Left ventricle myocardium inferior (tissue), 1 donor: ENCODE results near the gene TMC4. TPM values are rescaled to one million over a fixed set of nuclear protein-coding genes. Genes with fewer than 3 reads are reported as not detected.

Experiments used
- DNase-seq: peaks from one replicate; pipeline ENCODE4 v3.0.0-alpha.2; 2020
- H3K27ac ChIP-seq: fragments of 200-600 bp; replicated peaks from 2 replicates; pipeline ENCODE4 v1.8.0; 2021
- H3K27me3 ChIP-seq: fragments of 200-600 bp; 2 replicates; pipeline ENCODE4 v1.8.0; 2021; ENCODE audit warnings: low read depth
- H3K36me3 ChIP-seq: fragments of 200-600 bp; 2 replicates; pipeline ENCODE4 v1.8.0; 2021
- H3K4me1 ChIP-seq: fragments of 200-600 bp; 2 replicates; pipeline ENCODE4 v1.8.0; 2021
- H3K4me3 ChIP-seq: fragments of 200-600 bp; 2 replicates; pipeline ENCODE4 v1.8.0; 2021; ENCODE audit warnings: mild to moderate bottlenecking, moderate library complexity
- H3K9me3 ChIP-seq: fragments of 200-600 bp; replicated peaks from 2 replicates; pipeline ENCODE4 v1.8.0; 2021
- intact Hi-C: fragments of 100-400 bp; cut with micrococcal nuclease; formaldehyde crosslinking; loops from one replicate; pipeline ENCODE4 v1.11.0; 2022
- total RNA-seq: library from RNA; stranded (reverse); fragmentation: NEBNext Ultra II Directional; extraction: Animal tissue kit (Norgen Biotek cat#: 25700); gene quantifications from one replicate; pipeline ENCODE4 v1.2.1, GENCODE V29; 2021
- TF ChIP-seq, protein P1 (sequence below): fragments of 200-600 bp; IDR thresholded peaks from 2 replicates; pipeline ENCODE4 v1.8.0; 2021; ENCODE audit warnings: antibody characterized with exemption, mild to moderate bottlenecking, borderline replicate concordance
- donor health status: DM: no; HTN: yes; CAD: no; lungs with severe emphysema.

Gene TMC4
- total RNA-seq, 1 donor from 2014 or later = 2.2 TPM

DNA sequence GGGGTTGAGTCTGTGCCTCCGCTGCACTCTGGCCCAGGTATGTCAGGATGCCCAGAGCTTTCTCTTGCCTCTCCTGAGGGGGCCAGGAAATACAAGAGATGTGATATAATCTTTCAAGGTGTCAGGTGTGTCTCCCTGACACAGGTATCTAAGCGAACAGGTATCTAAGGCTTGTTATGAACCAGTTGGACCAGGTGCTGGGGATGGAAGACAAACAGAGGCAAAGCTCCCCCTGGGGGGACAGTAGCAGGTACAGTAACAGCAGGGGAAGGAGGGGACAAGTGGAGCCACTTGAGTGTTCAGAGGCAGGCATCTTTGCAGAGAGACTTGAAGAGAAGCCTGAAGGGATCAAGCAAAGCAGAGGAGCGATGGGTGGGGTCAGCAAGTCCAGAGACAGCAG is 16.0 kb downstream of the TMC4 start:
- no peak for DNase-seq
- TF ChIP-seq, protein P1, sequence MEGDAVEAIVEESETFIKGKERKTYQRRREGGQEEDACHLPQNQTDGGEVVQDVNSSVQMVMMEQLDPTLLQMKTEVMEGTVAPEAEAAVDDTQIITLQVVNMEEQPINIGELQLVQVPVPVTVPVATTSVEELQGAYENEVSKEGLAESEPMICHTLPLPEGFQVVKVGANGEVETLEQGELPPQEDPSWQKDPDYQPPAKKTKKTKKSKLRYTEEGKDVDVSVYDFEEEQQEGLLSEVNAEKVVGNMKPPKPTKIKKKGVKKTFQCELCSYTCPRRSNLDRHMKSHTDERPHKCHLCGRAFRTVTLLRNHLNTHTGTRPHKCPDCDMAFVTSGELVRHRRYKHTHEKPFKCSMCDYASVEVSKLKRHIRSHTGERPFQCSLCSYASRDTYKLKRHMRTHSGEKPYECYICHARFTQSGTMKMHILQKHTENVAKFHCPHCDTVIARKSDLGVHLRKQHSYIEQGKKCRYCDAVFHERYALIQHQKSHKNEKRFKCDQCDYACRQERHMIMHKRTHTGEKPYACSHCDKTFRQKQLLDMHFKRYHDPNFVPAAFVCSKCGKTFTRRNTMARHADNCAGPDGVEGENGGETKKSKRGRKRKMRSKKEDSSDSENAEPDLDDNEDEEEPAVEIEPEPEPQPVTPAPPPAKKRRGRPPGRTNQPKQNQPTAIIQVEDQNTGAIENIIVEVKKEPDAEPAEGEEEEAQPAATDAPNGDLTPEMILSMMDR = no peak
- Histone ChIP-seq H3K36me3 (peaks cover 63% of the 10 kb centered on the region), H3K4me1 (peaks cover 41% of the 10 kb centered on the region), H3K27ac (no peak overlapping the region), H3K4me3 (no peak overlapping the region), H3K9me3 (no peaks in the 10 kb centered on the region), H3K27me3 (no peaks in the 10 kb centered on the region)
- intact Hi-C loops = no loop called here

DNA sequence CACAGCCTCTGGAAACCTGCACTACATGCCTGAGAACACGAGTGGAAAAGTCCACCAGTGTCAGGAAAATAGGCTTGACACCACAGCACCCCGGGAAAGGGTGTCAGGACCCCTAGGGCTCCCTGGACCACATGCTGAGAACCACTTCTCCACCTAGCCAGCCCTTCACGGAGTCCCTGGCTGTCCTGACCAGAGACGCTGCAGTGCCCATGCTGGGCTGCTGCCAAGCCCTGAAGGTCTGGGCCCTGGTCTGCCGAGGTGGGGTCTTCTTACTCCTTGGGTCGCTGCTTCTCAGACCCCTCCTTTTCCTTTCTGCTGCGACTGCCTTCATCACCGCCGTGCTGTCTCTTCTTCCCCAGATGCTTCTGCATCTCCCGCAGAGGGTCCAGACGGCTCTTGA is 16.5 kb downstream of the TMC4 start:
- H3K27ac ChIP-seq = no peak overlapping the region
- H3K27me3 ChIP-seq = no peaks in the 10 kb centered on the region
- H3K9me3 ChIP-seq = no peaks in the 10 kb centered on the region
- H3K36me3 ChIP-seq = peaks cover 68% of the 10 kb centered on the region
- no peak overlapping the region for H3K4me3 ChIP-seq
- H3K4me1 ChIP-seq = peaks cover 38% of the 10 kb centered on the region
- no peak for DNase-seq
- intact Hi-C loops = no loop called here
- TF ChIP-seq, protein P1 = no peak

DNA sequence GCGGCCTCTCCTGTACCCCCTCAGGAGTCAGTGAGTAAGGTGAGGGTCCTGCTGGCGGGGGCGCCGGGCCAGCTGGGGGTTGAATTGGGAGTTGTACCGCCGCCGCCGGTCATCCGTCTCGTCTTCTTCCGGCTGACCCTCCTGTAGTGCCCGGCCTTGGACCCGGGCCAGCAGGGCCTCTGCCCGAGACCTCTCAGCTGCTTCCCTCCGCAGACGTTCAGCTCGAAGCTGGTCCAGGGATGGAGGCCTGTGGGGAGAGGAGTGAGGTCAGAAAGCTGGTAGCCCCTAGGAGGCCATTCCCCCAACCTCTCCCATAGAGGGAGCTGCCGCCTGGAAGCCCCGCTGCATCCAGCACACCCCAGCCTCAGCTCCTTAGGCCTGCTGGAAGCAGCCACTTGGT is 17.3 kb downstream of the TMC4 start:
- no peaks in the 10 kb centered on the region for H3K9me3 ChIP-seq
- peaks cover 75% of the 10 kb centered on the region for H3K36me3 ChIP-seq
- intact Hi-C loops = no loop called here
- DNase-seq = no peak
- TF ChIP-seq, protein P1 = no peak
- H3K27me3 ChIP-seq = no peaks in the 10 kb centered on the region
- peaks cover 31% of the 10 kb centered on the region for H3K4me1 ChIP-seq
- no peak overlapping the region for H3K27ac ChIP-seq
- no peak overlapping the region for H3K4me3 ChIP-seq

DNA sequence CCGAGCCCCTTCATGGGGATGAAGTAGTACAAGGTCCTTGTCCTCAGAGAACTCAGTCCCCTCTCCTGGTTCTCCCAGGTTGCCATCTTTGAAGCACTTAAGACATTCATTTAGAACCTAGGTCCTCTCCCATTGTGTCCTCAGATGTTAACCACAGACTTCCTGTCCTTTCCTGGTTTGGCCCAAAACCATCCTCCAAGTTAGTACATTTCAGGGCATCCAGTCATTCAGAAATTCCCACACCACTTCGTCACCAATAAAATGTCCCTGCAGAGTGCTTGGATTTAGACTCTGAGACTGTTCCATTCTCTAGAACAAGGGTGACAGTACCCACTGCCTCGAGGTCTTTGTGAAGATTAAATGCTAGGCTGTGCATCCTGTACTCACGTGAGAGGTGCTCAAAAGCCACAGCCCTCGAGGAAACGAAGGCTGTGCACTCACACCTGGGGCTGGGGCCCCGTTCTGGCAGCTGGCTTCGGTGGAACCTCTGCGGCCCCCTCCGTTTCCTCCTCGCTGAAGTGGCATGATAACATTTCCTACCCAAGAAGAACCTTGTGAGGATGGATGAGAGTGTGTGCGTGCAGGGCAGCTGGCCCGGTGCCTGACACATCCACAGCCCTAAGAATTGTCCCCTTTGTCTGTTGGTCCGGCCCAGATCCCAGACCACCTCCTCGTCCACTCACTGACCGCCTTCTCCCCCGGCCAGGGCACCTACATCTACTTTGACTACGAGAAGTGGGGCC is 18.2 kb downstream of the TMC4 start:
- peaks cover 85% of the 10 kb centered on the region for H3K36me3 ChIP-seq
- no peaks in the 10 kb centered on the region for H3K9me3 ChIP-seq
- no peak for DNase-seq
- no peaks in the 10 kb centered on the region for H3K27me3 ChIP-seq
- H3K4me1 ChIP-seq = peaks cover 23% of the 10 kb centered on the region
- H3K4me3 ChIP-seq = no peak overlapping the region
- TF ChIP-seq, protein P1 = no peak
- intact Hi-C loops = no loop called here
- no peak overlapping the region for H3K27ac ChIP-seq

DNA sequence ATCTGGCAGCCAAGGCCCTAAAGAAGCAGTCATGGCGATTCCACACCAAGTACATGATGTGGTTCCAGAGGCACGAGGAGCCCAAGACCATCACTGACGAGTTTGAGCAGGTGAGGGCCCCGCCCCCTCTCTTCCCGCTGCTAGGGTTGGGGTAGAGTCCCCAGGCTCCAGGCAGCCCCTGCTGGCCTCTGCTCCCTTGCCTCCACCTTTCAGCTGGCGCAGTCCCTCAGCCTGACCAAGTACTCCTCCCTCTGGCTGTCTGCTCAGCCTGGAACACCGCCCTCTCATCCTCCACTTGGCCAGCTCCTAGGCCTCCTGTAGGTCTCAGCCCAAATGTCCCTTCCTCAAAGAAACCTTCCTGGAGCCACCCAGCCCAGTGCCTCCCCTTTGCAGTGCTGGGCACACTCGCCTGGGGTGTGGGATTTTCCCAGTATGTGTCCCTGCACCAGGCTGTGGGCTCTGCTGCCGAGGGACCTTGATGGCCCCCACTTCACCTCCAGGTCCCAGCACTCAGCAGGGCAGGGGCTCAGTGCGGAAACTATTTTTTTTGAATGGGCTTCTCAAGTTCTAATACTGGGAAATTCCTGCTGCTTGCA is 19.1 kb downstream of the TMC4 start:
- DNase-seq = no peak
- no peak overlapping the region for H3K4me3 ChIP-seq
- H3K9me3 ChIP-seq = no peaks in the 10 kb centered on the region
- H3K4me1 ChIP-seq = peaks cover 19% of the 10 kb centered on the region
- H3K27ac ChIP-seq = peak overlapping the region; percentile 27
- intact Hi-C loops = no loop called here
- TF ChIP-seq, protein P1 = no peak
- peaks cover 94% of the 10 kb centered on the region for H3K36me3 ChIP-seq
- H3K27me3 ChIP-seq = no peaks in the 10 kb centered on the region
